ENCODE data around the gene AATK. TPM values are rescaled to one million over a fixed set of nuclear protein-coding genes. Genes with fewer than 3 reads are reported as not detected.

Gene AATK
- total RNA-seq, 1 experiment from 2014 or later: 7.5 TPM

GRCh38 chr17:81070541-81071246, 95.3 kb downstream of the AATK start:
- in situ Hi-C loops (cut with HindIII; ENCODE audit: low sequenced_read_pairs): no loop called here
- DNase-seq (ENCODE audit: low spot score): no peak

- in situ Hi-C loops (cut with HindIII; ENCODE audit: low sequenced_read_pairs): no loop called here
Measured at GRCh38 chr17:81069135-81069645, 96.8 kb downstream of the AATK start.

GRCh38 chr17:81068411-81069134, 97.4 kb downstream of the AATK start:
- no peak for DNase-seq (ENCODE audit: low spot score)
- in situ Hi-C loops (cut with HindIII; ENCODE audit: low sequenced_read_pairs): no loop called here

More at GRCh38 chr17:81069135-81069645, 96.8 kb downstream of the AATK start:
- DNase-seq (ENCODE audit: low spot score): peak; percentile 73

GRCh38 chr17:81067391-81067811, 98.6 kb downstream of the AATK start:
- peak; percentile 74 for DNase-seq (ENCODE audit: low spot score)
- in situ Hi-C loops (cut with HindIII; ENCODE audit: low sequenced_read_pairs): no loop called here

Other genes starting within 250 kb of the AATK start
- 51.8 and 65.5 TPM in 2 replicates for gene CHMP6, start 174.4 kb downstream of the AATK start, total RNA-seq (2014; rRNA removed; shearing (Covaris generic))
- 16.1 and 21.1 TPM in 2 replicates for gene BAIAP2, start 131.1 kb downstream of the AATK start, total RNA-seq (2014; rRNA removed; shearing (Covaris generic))
- gene PVALEF, start 714 bp downstream of the AATK start, total RNA-seq (2014; rRNA removed; shearing (Covaris generic)): not detected in 2 replicates
- 24.5 and 42.0 TPM in 2 replicates for gene CEP131, start 56.7 kb upstream of the AATK start, total RNA-seq (2014; rRNA removed; shearing (Covaris generic))
- gene TEPSIN, start 72.8 kb upstream of the AATK start, total RNA-seq (2014; rRNA removed; shearing (Covaris generic)): 14.4 and 18.1 TPM in 2 replicates
- 151 and 156 TPM in 2 replicates for gene NDUFAF8, start 73.1 kb upstream of the AATK start, total RNA-seq (2014; rRNA removed; shearing (Covaris generic))
- gene SLC38A10, start 129.1 kb upstream of the AATK start, total RNA-seq (2014; rRNA removed; shearing (Covaris generic)): 76.9 and 90.6 TPM in 2 replicates
- 5.3 and 9.6 TPM in 2 replicates for gene BAHCC1, start 229.2 kb upstream of the AATK start, total RNA-seq (2014; rRNA removed; shearing (Covaris generic))

All from G401 (cell line).